Mammary epithelial cell (primary cell): ENCODE data around the gene TOLLIP.

Source experiments
- EZH2 ChIP-seq: IDR thresholded peaks from 2 replicates; pipeline ENCODE4 v1.6.1; 2012; ENCODE audit warnings: low read length, inconsistent platforms, borderline replicate concordance
- TF ChIP-seq, protein P1 (sequence below), 2 donors: IDR thresholded peaks in 1 of 2; conservative IDR thresholded peaks in 1 of 2; 2 replicates each; pipeline ENCODE4 v1.5.1; 2011 to 2012; ENCODE audit warnings: inconsistent platforms in 2 of 2, low read length in 2 of 2, mild to moderate bottlenecking in 2 of 2, control low read depth in 1 of 2, low read depth in 1 of 2; ENCODE audit not compliant: insufficient read depth in 1 of 2; ENCODE audit errors: extremely low read depth in 1 of 2

DNA sequence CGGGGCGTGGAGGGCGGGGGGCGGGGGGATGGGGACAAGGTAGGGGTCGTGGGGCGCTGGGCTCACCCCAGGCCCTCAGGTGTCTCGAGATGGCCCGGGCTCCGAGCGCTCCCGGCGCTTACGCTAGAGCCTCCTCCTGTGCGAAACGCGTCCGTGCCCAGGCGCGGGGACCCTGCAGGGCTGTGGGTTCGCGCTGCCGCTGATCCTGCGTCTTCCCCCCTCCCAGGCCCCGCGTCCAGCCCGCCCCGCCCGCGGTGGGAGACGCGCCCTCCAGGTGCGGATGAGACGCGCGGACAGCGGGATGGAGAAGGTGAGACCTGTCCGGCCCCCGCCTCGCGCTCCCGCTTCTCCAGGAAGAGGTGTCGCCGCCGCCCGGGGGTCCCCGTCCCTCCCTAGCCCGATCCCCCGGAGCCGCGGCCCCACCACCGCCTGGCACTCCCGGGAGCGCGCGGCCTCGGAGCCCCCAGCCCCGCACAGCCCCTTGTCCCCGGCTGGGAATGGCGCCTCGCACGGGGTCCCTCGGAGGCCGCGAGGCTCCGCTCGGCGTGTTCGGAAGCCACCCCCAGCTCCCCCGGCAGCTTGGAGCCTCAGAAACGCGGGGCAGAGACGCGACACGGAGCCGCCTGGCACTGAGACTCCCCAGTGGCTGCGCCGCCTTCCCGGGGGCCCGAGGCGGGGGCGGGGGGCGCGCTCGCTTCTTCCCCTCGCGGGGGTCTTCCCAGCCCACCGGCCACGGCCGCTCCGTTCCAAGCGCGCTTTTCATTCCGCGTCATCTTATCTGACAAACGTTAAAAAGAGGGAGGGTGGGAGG is 27.6 kb upstream of the TOLLIP start:
- TF ChIP-seq, protein P1, sequence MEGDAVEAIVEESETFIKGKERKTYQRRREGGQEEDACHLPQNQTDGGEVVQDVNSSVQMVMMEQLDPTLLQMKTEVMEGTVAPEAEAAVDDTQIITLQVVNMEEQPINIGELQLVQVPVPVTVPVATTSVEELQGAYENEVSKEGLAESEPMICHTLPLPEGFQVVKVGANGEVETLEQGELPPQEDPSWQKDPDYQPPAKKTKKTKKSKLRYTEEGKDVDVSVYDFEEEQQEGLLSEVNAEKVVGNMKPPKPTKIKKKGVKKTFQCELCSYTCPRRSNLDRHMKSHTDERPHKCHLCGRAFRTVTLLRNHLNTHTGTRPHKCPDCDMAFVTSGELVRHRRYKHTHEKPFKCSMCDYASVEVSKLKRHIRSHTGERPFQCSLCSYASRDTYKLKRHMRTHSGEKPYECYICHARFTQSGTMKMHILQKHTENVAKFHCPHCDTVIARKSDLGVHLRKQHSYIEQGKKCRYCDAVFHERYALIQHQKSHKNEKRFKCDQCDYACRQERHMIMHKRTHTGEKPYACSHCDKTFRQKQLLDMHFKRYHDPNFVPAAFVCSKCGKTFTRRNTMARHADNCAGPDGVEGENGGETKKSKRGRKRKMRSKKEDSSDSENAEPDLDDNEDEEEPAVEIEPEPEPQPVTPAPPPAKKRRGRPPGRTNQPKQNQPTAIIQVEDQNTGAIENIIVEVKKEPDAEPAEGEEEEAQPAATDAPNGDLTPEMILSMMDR (conservative IDR thresholded peaks at IDR 0.05 in 1 of 2, IDR thresholded peaks at IDR 0.05 in 1 of 2; ENCODE audit: extremely low read depth in 1 of 2, insufficient read depth in 1 of 2, low read depth in 1 of 2, low read length in 2 of 2), result no peak
- TF ChIP-seq EZH2, result no peak
